ENCODE measurements around the gene TTC1.

DNA sequence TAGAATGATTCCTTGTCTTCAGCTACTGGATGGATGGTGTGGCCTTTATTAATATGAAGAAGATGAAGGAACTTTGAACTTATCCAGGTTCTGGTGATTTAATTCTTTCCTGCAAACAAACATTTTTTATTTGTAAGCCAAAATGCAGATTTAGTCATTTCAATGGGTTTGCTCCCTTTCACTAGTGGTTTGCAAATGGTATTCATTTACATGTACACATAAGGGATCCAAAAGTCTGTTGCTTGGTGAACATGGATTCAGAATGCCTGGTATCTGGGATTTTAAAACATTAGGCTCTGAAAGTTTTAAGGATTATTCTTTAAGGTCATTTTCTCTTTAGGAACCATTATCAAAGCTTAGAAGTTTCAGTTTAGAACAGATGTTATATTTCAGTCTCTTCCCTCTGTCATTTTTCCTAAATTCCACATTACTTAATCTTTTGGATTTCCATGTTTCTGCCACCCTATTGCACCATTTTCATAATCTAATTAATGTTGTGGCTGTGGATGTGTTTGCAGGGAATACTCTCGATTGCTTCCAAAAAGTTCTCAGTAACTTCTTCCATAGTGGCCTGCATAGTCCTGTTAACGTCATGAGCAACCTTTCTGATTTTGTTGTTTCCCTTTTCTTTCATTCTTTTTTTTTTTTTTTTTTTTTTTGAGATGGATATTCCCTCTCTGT lies 10.1 kb downstream of the TTC1 start:
- TF ChIP-seq, protein P1, sequence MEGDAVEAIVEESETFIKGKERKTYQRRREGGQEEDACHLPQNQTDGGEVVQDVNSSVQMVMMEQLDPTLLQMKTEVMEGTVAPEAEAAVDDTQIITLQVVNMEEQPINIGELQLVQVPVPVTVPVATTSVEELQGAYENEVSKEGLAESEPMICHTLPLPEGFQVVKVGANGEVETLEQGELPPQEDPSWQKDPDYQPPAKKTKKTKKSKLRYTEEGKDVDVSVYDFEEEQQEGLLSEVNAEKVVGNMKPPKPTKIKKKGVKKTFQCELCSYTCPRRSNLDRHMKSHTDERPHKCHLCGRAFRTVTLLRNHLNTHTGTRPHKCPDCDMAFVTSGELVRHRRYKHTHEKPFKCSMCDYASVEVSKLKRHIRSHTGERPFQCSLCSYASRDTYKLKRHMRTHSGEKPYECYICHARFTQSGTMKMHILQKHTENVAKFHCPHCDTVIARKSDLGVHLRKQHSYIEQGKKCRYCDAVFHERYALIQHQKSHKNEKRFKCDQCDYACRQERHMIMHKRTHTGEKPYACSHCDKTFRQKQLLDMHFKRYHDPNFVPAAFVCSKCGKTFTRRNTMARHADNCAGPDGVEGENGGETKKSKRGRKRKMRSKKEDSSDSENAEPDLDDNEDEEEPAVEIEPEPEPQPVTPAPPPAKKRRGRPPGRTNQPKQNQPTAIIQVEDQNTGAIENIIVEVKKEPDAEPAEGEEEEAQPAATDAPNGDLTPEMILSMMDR (IDR thresholded peaks at IDR 0.05; ENCODE audit: low read depth, low read length, poor library complexity, severe bottlenecking) = no peak
- TF ChIP-seq EZH2phosphoT487 (IDR thresholded peaks at IDR 0.05; ENCODE audit: borderline replicate concordance, low read length) = no peak

Measured in DOHH2 (cell line).